Panc1 (cell line): ENCODE results near the gene CHD6.

Experiments used
- CTCF ChIP-seq: fragments of 450-650 bp; IDR thresholded peaks from 2 replicates; pipeline ENCODE4 v1.5.1; 2017; ENCODE audit warnings: mild to moderate bottlenecking
- POLR2AphosphoS5 ChIP-seq: IDR thresholded peaks from 2 replicates; pipeline ENCODE4 v1.6.1; 2012; ENCODE audit warnings: mild to moderate bottlenecking, low read depth, low read length, moderate library complexity
- REST ChIP-seq, 2 experiments: IDR thresholded peaks; 2 replicates each; pipeline ENCODE4 v1.6.1; 2011 to 2012; ENCODE audit warnings: low read depth in 2 of 2, control low read depth in 1 of 2, low read length in 1 of 2, mild to moderate bottlenecking in 1 of 2, moderate library complexity in 1 of 2; ENCODE audit not compliant: insufficient read depth in 1 of 2
- SIN3A ChIP-seq: IDR thresholded peaks from 2 replicates; pipeline ENCODE4 v1.6.1; 2012; ENCODE audit warnings: low read depth, mild to moderate bottlenecking, low read length, moderate library complexity, borderline replicate concordance; ENCODE audit not compliant: insufficient read depth

- TF ChIP-seq CTCF (no peak), POLR2AphosphoS5 (no peak), REST (IDR thresholded peaks at IDR 0.05; ENCODE audit: insufficient read depth in 1 of 2, low read depth in 2 of 2, low read length in 1 of 2) (no peak), SIN3A (no peak)
These were observed 209.9 kb downstream of the CHD6 start for GRCh38 chr20:41408156-41408794.
